ENCODE data around the gene GPR62.

GPR62 gene

GRCh38 chr3:51955893-51956770 lies 951 bp downstream of the GPR62 start:
- DNase-seq: no peak

GRCh38 chr3:51957520-51958205 lies 2.5 kb downstream of the GPR62 start:
- no peak for DNase-seq

- no peak for DNase-seq
Measured at GRCh38 chr3:51958603-51959521, 3.7 kb downstream of the GPR62 start.

GRCh38 chr3:51959651-51960050 lies 4.5 kb downstream of the GPR62 start:
- no peak for DNase-seq

- no peak for DNase-seq
Measured at GRCh38 chr3:51960386-51960785, 5.2 kb downstream of the GPR62 start.

- DNase-seq: no peak
Measured at GRCh38 chr3:51961011-51961410, 5.8 kb downstream of the GPR62 start.

GRCh38 chr3:51961602-51962569 lies 6.7 kb downstream of the GPR62 start:
- DNase-seq: no peak

GRCh38 chr3:51962854-51963530 lies 7.8 kb downstream of the GPR62 start:
- no peak for DNase-seq

GRCh38 chr3:51963951-51964451 lies 8.8 kb downstream of the GPR62 start:
- DNase-seq: no peak

- DNase-seq: no peak
Measured at GRCh38 chr3:51964521-51964920, 9.3 kb downstream of the GPR62 start.

GRCh38 chr3:51966016-51966415 lies 10.8 kb downstream of the GPR62 start:
- DNase-seq: no peak

- no peak for DNase-seq
Measured at GRCh38 chr3:51966486-51966885, 11.3 kb downstream of the GPR62 start.

GRCh38 chr3:51966922-51967383 lies 11.8 kb downstream of the GPR62 start:
- DNase-seq: no peak

- DNase-seq: no peak
Measured at GRCh38 chr3:51967384-51968169, 12.4 kb downstream of the GPR62 start, which contains the start of gene PCBP4. PCBP4 (minus strand) TSS chr3:51967454; CDS start chr3:51961240, 6,214 bp downstream.

- DNase-seq: no peak
Measured at GRCh38 chr3:51968170-51968775, 13.1 kb downstream of the GPR62 start.

GRCh38 chr3:51968883-51969678 lies 13.9 kb downstream of the GPR62 start:
- DNase-seq: no peak

GRCh38 chr3:51969841-51970240 lies 14.7 kb downstream of the GPR62 start:
- no peak for DNase-seq

- DNase-seq: no peak
Measured at GRCh38 chr3:51970606-51971300, 15.6 kb downstream of the GPR62 start.
